SH-SY5Y (cell line): ENCODE results near the gene BCR.

Experiments
- GATA2 ChIP-seq: IDR thresholded peaks from 2 replicates; pipeline ENCODE4 v1.6.1; 2011; ENCODE audit warnings: mild to moderate bottlenecking, low read depth, low read length
- GATA3 ChIP-seq: IDR thresholded peaks from 2 replicates; pipeline ENCODE4 v1.6.1; 2011; ENCODE audit warnings: low read depth, mild to moderate bottlenecking, low read length, moderate library complexity

Gene BCR

GRCh38 chr22:23250056-23250784 is 69.9 kb downstream of the BCR start:
- TF ChIP-seq GATA3 (no peak), GATA2 (no peak)

GRCh38 chr22:23250785-23251363 is 70.6 kb downstream of the BCR start:
- TF ChIP-seq GATA3 (no peak), GATA2 (no peak)

GRCh38 chr22:23251445-23252093 is 71.3 kb downstream of the BCR start:
- TF ChIP-seq GATA2 (no peak), GATA3 (no peak)

GRCh38 chr22:23253475-23254055 is 73.3 kb downstream of the BCR start:
- TF ChIP-seq GATA2: no peak
- TF ChIP-seq GATA3: no peak

- TF ChIP-seq GATA2: no peak
- TF ChIP-seq GATA3: no peak
Observed at GRCh38 chr22:23255506-23256170, 75.3 kb downstream of the BCR start.

GRCh38 chr22:23256171-23256932 is 76.0 kb downstream of the BCR start:
- TF ChIP-seq GATA3 (no peak), GATA2 (no peak)

- TF ChIP-seq GATA2 (no peak), GATA3 (no peak)
Observed at GRCh38 chr22:23256986-23257888, 76.9 kb downstream of the BCR start.

GRCh38 chr22:23257889-23258825 is 77.8 kb downstream of the BCR start:
- TF ChIP-seq GATA3 (no peak), GATA2 (no peak)

- TF ChIP-seq GATA3 (no peak), GATA2 (no peak)
Observed at GRCh38 chr22:23258826-23259170, 78.5 kb downstream of the BCR start.

GRCh38 chr22:23259916-23260644 is 79.8 kb downstream of the BCR start:
- TF ChIP-seq GATA2 (no peak), GATA3 (no peak)

GRCh38 chr22:23260645-23261581 is 80.6 kb downstream of the BCR start:
- no peak for TF ChIP-seq GATA2
- TF ChIP-seq GATA3: no peak
